Choroid plexus epithelial cell (primary cell): ENCODE measurements around the gene ZNF783.
A peak's percentile ranks its signal among the peaks of the same experiment; 100 is the strongest.
"Not testable (repeated sequence)": the region's sequence is repeated elsewhere in the genome, so short reads cannot be mapped to it uniquely, and the experiment has no call there.

ENCODE experiments used
- DNase-seq: peaks from one replicate; pipeline ENCODE4 v3.0.0-alpha.2; 2010; ENCODE audit warnings: low read depth
- H3K4me3 ChIP-seq: 2 replicates; pipeline ENCODE4 v1.5.1; 2011; ENCODE audit warnings: low read depth, mild to moderate bottlenecking, control low read depth, low read length, moderate library complexity
- CTCF ChIP-seq: conservative IDR thresholded peaks from 2 replicates; pipeline ENCODE4 v1.5.1; 2011; ENCODE audit warnings: low read depth, mild to moderate bottlenecking, control low read depth, inconsistent platforms, low read length, moderate library complexity

The ZNF783 gene

GRCh38 chr7:149228831-149229471 is 33.0 kb upstream of the ZNF783 start:
- no peak overlapping the region for H3K4me3 ChIP-seq
- no peak for TF ChIP-seq CTCF
- peak; percentile 7 for DNase-seq

GRCh38 chr7:149229526-149229925 is 32.5 kb upstream of the ZNF783 start:
- no peak for TF ChIP-seq CTCF
- no peak for DNase-seq
- no peak overlapping the region for H3K4me3 ChIP-seq

- no peak for DNase-seq
- no peak overlapping the region for H3K4me3 ChIP-seq
- TF ChIP-seq CTCF, result no peak
These were observed 29.6 kb upstream of the ZNF783 start for GRCh38 chr7:149232362-149232761.

- DNase-seq, result peak; percentile 87
- H3K4me3 ChIP-seq, result not testable (repeated sequence)
These were observed 28.3 kb upstream of the ZNF783 start for GRCh38 chr7:149233655-149234204.

GRCh38 chr7:149237502-149237901 is 24.5 kb upstream of the ZNF783 start:
- no peak for DNase-seq
- no peak for TF ChIP-seq CTCF
- H3K4me3 ChIP-seq, result no peak overlapping the region

GRCh38 chr7:149238051-149238450 is 23.9 kb upstream of the ZNF783 start:
- DNase-seq, result no peak
- TF ChIP-seq CTCF, result no peak
- H3K4me3 ChIP-seq, result no peak overlapping the region

GRCh38 chr7:149239345-149240143 is 22.5 kb upstream of the ZNF783 start, which contains the start of gene ZNF212:
Gene ZNF212, plus strand, starts transcription at chr7:149239651. Its CDS starts 128 bp downstream, at chr7:149239779.
- peak within 1 kb of the TSS; percentile 94 for H3K4me3 ChIP-seq
- DNase-seq, result peak; percentile 90
- peak; percentile 85 for TF ChIP-seq CTCF
